Adrenal gland (tissue), 12 donors: ENCODE data around the gene LDHAL6A. TPM values are rescaled to one million over a fixed set of nuclear protein-coding genes. Genes with fewer than 3 reads are reported as not detected.
A peak's percentile ranks its signal among the peaks of the same experiment; 100 is the strongest.

Experiments used
- DNase-seq, 7 donors: peaks; one replicate each; pipeline ENCODE4 v3.0.0-alpha.2; 2019 to 2020
- H3K27ac ChIP-seq, 5 donors: fragments of 200-600 bp; sonication (generic) in 4 of 5; 1 replicate in 3 of 5; 2 replicates in 2 of 5; pipeline versions ENCODE4 v1.5.1 to v1.8.0; 2016 to 2020; ENCODE audit warnings: mild to moderate bottlenecking in 1 of 5
- H3K27me3 ChIP-seq: fragments of 200-600 bp; 2 replicates; pipeline ENCODE4 v1.8.0; 2021
- H3K36me3 ChIP-seq, 2 donors: fragments of 200-600 bp; replicated peaks in 1 of 2; 1 replicate in 1 of 2; 2 replicates in 1 of 2; pipeline versions ENCODE4 v1.5.1 to v1.8.0; 2018 to 2022
- H3K4me1 ChIP-seq, 2 donors: fragments of 200-600 bp; replicated peaks in 1 of 2; 1 replicate in 1 of 2; 2 replicates in 1 of 2; pipeline versions ENCODE4 v1.5.1 to v1.8.0; 2018 to 2021
- H3K4me3 ChIP-seq, 4 donors: fragments of 200-600 bp; sonication (generic) in 3 of 4; one replicate each; pipeline ENCODE4 v1.5.1; 2016 to 2018
- H3K9me3 ChIP-seq, 3 donors: fragments of 200-600 bp; sonication (generic) in 1 of 3; replicated peaks in 1 of 3; 1 replicate in 2 of 3; 2 replicates in 1 of 3; pipeline versions ENCODE4 v1.5.1 to v1.8.0; 2016 to 2021
- POLR2A ChIP-seq, 2 donors: fragments of 450-650 bp; IDR thresholded peaks; one replicate each; pipeline ENCODE4 v1.6.1; 2017; ENCODE audit warnings: antibody characterized with exemption in 2 of 2, mild to moderate bottlenecking in 2 of 2, moderate library complexity in 1 of 2
- WGBS, 4 donors: extraction: QIAGEN DNeasy Blood & Tissue Kit in 2 of 4; methylation state at CpG; one replicate each; pipeline versions ENCODE4 v1.1.5 to v1.1.7; 2013 to 2017; 5-methylcytosine and 5-hydroxymethylcytosine counted together
- intact Hi-C, 2 donors: fragments of 100-400 bp; cut with DNase I; formaldehyde crosslinking; loops; one replicate each; pipeline versions ENCODE4 v1.14.1 to v1.15.0; 2022 to 2023
- polyA plus RNA-seq, 3 donors: library from polyadenylated mRNA; stranded (reverse); fragments of 200-250 nt in 2 of 3; fragments of 350-450 nt in 1 of 3; fragmentation: Illumina TruSeq in 1 of 3; extraction: RNeasy Lipid Tissue Mini Kit (QIAGEN cat#74804) in 1 of 3; gene quantifications; one replicate each; pipeline ENCODE4 v1.2.3, GENCODE V29; 2013 to 2014
- total RNA-seq, 9 donors: library from RNA; depleted of rRNA in 4 of 9; stranded (reverse); fragments of >200 nt in 4 of 9; fragments of 120-200 nt in 1 of 9; fragmentation: NEBNext Ultra II Directional in 1 of 9; extraction: Animal tissue kit (Norgen Biotek cat#: 25700) in 1 of 9; gene quantifications; one replicate each; pipeline versions ENCODE4 v1.1.0 to v1.2.4, GENCODE V29; 2013 to 2023
- TF ChIP-seq, protein P1 (sequence below), 6 experiments: fragments of 450-650 bp in 4 of 6; fragments of 200-600 bp in 2 of 6; sonication (generic) in 1 of 6; IDR thresholded peaks; 1 replicate in 5 of 6; 2 replicates in 1 of 6; pipeline versions ENCODE4 v1.5.1 to v1.8.0; 2016 to 2021; ENCODE audit warnings: antibody characterized with exemption in 6 of 6, mild to moderate bottlenecking in 2 of 6, moderate library complexity in 1 of 6
- donor health status: healthy with polysubstance abuse.
- donor health status: Bipolar disorder and iron deficiency.
- donor health status: DM: yes; HTN: yes; CAD: no.
- donor health status: DM: no; HTN: no; CAD: no.
- donor health status: DM: no; HTN: no; CAD: no.
- donor health status: DM: yes; HTN: yes; CAD: no.

Gene LDHAL6A
- total and polyA plus RNA-seq, 12 donors, result 0.08 to 1.4 (median 0.13) TPM; not detected in 9

GRCh38 chr11:18491924-18492323 is 36.3 kb downstream of the LDHAL6A start:
- intact Hi-C loops, result no loop called here
- Histone ChIP-seq H3K27me3 (no peaks in the 10 kb centered on the region), H3K36me3 (peaks cover 0 to 10% of the 10 kb centered on the region in 2 donors), H3K9me3 (no peaks in the 10 kb centered on the region), H3K4me1 (peaks cover 0 to 12% of the 10 kb centered on the region in 2 donors), H3K27ac (no peak overlapping the region), H3K4me3 (no peak overlapping the region)
- no peak for TF ChIP-seq POLR2A (IDR thresholded peaks at IDR 0.05)
- no peak for DNase-seq
- 93 to 99% (median 97%) methylated on average over 2 of the region's 2 CpGs for WGBS, 4 donors

- Histone ChIP-seq H3K4me3 (no peak overlapping the region), H3K9me3 (no peaks in the 10 kb centered on the region), H3K27ac (no peak overlapping the region), H3K36me3 (peaks cover 0 to 10% of the 10 kb centered on the region in 2 donors), H3K27me3 (no peaks in the 10 kb centered on the region), H3K4me1 (peaks cover 0 to 12% of the 10 kb centered on the region in 2 donors)
- DNase-seq, result no peak
- intact Hi-C loops, result no loop called here
- no peak for TF ChIP-seq POLR2A (IDR thresholded peaks at IDR 0.05)
- TF ChIP-seq, protein P1, sequence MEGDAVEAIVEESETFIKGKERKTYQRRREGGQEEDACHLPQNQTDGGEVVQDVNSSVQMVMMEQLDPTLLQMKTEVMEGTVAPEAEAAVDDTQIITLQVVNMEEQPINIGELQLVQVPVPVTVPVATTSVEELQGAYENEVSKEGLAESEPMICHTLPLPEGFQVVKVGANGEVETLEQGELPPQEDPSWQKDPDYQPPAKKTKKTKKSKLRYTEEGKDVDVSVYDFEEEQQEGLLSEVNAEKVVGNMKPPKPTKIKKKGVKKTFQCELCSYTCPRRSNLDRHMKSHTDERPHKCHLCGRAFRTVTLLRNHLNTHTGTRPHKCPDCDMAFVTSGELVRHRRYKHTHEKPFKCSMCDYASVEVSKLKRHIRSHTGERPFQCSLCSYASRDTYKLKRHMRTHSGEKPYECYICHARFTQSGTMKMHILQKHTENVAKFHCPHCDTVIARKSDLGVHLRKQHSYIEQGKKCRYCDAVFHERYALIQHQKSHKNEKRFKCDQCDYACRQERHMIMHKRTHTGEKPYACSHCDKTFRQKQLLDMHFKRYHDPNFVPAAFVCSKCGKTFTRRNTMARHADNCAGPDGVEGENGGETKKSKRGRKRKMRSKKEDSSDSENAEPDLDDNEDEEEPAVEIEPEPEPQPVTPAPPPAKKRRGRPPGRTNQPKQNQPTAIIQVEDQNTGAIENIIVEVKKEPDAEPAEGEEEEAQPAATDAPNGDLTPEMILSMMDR (IDR thresholded peaks at IDR 0.05), result no peak
Measured at GRCh38 chr11:18492888-18493287, 37.2 kb downstream of the LDHAL6A start.

GRCh38 chr11:18493310-18493709 is 37.7 kb downstream of the LDHAL6A start:
- 75 to 87% (median 78%) methylated on average over 4 of the region's 4 CpGs for WGBS, 4 donors
- DNase-seq, result no peak
- Histone ChIP-seq H3K36me3 (peaks cover 0 to 12% of the 10 kb centered on the region in 2 donors), H3K9me3 (no peaks in the 10 kb centered on the region), H3K4me1 (peaks cover 0 to 12% of the 10 kb centered on the region in 2 donors), H3K4me3 (no peak overlapping the region), H3K27me3 (no peaks in the 10 kb centered on the region), H3K27ac (no peak overlapping the region)
- intact Hi-C loops, result no loop called here
- no peak for TF ChIP-seq POLR2A (IDR thresholded peaks at IDR 0.05)
- TF ChIP-seq, protein P1 (IDR thresholded peaks at IDR 0.05), result no peak

DNA sequence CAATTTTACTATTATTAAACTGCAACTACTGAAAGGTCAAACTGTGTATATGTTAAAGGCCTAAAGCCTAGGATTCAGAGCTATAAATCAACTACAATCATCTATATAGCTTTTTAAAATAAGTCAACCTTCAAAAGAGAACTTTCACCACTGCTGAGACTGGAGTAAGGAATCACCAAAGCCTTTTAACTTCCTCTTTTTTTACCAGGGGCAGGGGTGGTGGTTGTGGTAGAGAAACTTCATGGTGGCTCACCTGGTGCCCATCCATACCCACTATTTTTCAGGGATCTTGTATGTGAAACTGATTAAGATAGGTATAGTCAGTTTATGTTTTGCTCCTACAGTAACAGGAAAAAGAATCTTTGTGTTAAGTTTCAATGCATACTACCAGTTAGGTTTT is 39.6 kb downstream of the LDHAL6A start:
- peaks cover 0 to 20% of the 10 kb centered on the region in 2 donors for H3K36me3 ChIP-seq

GRCh38 chr11:18495703-18496102 is 40.0 kb downstream of the LDHAL6A start:
- peak in 1 of 7 donors; percentile 5 for DNase-seq
- H3K4me1 ChIP-seq, result peaks cover 0 to 12% of the 10 kb centered on the region in 2 donors
- no peak overlapping the region for H3K4me3 ChIP-seq
- no peaks in the 10 kb centered on the region for H3K27me3 ChIP-seq
- H3K9me3 ChIP-seq, result no peaks in the 10 kb centered on the region
- TF ChIP-seq POLR2A (IDR thresholded peaks at IDR 0.05), result no peak
- TF ChIP-seq, protein P1 (IDR thresholded peaks at IDR 0.05), result no peak
- peaks cover 0 to 21% of the 10 kb centered on the region in 2 donors for H3K36me3 ChIP-seq
- no peak overlapping the region for H3K27ac ChIP-seq
- intact Hi-C loops, result no loop called here
- 74 to 76% (median 76%) methylated on average over 4 of the region's 4 CpGs for WGBS, 4 donors

More for the DNA sequence above, 39.6 kb downstream of the LDHAL6A start:
- TF ChIP-seq, protein P1 (IDR thresholded peaks at IDR 0.05), result no peak
- no peak for TF ChIP-seq POLR2A (IDR thresholded peaks at IDR 0.05)
- intact Hi-C loops, result no loop called here
- DNase-seq, result no peak
- Histone ChIP-seq H3K27ac (no peak overlapping the region), H3K27me3 (no peaks in the 10 kb centered on the region), H3K4me1 (peaks cover 0 to 12% of the 10 kb centered on the region in 2 donors), H3K4me3 (no peak overlapping the region), H3K9me3 (no peaks in the 10 kb centered on the region)
